GM12801 (cell line): ENCODE results near the gene ADRM1.

Experiments used
- TF ChIP-seq, protein P1 (sequence below): IDR thresholded peaks from one replicate; pipeline ENCODE4 v1.5.1; 2011; ENCODE audit warnings: control low read depth; ENCODE audit not compliant: insufficient read length; ENCODE audit errors: extremely low read depth

Gene ADRM1

DNA sequence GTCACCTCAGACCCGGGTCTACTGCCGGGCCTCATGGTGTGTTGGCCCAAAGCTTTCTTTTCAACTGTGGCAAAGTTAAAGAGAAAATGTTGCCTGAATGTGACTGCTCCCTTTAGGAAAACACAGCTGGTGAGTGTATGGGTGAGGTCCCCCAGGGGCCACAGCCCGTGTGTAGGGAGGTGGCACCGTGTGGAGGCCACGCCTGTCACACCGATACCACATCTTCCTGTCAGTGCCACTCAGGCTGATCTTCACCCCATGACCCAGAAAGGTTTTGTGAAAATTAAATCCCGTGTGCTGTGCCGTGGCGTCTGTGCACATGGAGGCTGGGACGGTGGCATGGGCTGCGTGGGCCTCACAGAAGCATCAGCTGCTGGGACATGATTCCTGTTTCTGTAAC lies 10.7 kb upstream of the ADRM1 start:
- TF ChIP-seq, protein P1, sequence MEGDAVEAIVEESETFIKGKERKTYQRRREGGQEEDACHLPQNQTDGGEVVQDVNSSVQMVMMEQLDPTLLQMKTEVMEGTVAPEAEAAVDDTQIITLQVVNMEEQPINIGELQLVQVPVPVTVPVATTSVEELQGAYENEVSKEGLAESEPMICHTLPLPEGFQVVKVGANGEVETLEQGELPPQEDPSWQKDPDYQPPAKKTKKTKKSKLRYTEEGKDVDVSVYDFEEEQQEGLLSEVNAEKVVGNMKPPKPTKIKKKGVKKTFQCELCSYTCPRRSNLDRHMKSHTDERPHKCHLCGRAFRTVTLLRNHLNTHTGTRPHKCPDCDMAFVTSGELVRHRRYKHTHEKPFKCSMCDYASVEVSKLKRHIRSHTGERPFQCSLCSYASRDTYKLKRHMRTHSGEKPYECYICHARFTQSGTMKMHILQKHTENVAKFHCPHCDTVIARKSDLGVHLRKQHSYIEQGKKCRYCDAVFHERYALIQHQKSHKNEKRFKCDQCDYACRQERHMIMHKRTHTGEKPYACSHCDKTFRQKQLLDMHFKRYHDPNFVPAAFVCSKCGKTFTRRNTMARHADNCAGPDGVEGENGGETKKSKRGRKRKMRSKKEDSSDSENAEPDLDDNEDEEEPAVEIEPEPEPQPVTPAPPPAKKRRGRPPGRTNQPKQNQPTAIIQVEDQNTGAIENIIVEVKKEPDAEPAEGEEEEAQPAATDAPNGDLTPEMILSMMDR = no peak

DNA sequence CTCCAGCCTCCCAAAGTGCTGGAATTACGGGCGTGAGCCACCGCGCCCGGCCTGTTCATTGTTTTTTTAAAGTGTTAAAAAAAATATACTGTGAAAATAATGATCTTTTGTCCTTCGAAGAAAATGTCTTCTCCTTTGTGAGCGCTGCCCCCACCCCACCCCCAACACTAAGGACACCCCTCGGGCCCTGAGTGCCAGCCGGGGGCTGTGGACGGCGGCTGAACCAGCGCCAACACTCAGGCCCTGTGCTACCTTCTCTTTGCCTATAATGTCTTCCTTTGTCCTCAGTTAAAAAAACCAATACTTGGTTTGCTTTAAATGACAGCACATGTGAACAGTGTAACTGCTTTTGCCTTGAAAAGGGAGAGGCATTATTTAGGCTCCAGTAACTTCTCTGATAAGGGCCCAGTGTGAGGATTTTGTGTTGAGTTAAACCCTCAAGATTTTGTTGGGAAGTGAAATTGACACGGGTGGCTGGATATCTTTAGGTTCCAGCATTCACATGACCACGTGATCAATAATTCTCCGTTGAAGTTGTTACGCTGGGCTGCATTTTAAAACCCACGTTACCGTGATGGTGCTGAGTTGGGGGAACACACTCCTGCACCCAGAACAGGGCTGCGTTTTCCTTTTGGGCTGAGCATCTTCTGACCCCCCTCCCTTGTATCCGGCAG lies 9.5 kb upstream of the ADRM1 start:
- TF ChIP-seq, protein P1 = no peak

DNA sequence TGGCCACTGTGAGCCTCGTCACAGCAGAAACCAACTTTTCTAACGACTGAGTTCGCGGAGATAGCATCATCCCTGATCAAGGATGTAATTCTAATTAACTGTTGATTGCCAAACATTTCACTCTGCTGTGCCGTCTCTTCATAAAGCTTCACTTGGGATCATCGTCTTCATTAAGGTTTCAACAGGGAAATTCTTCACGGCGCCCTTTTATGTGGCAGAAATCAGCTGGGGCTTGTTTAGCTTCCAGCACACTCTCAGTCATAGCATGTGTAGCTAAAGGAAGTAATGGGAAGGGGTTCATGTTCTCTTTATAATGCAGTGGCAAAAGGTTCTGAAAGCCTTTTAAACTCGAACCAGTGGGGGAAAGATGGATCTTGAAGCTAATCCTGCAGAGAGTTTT lies 8.9 kb upstream of the ADRM1 start:
- TF ChIP-seq, protein P1 = no peak

DNA sequence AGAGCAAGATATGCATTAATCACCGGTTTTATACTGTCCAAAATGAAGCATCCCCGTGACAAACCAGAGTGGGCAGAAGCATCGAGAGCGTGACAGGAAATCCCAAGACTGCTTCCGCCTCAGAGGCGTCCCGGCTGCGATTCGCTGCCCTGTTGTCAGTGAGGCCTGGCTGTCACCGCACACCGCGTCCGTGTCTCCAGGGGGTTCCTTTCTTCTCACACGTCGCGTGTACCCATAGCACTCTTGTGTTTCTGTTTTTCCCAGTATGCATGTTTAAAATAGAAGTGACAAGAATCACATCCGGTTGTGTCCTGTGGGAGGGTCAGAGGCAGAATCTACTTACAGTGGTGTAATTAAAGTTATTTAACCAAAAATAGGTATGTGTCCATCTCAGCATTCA lies 8.3 kb upstream of the ADRM1 start:
- TF ChIP-seq, protein P1 = no peak

DNA sequence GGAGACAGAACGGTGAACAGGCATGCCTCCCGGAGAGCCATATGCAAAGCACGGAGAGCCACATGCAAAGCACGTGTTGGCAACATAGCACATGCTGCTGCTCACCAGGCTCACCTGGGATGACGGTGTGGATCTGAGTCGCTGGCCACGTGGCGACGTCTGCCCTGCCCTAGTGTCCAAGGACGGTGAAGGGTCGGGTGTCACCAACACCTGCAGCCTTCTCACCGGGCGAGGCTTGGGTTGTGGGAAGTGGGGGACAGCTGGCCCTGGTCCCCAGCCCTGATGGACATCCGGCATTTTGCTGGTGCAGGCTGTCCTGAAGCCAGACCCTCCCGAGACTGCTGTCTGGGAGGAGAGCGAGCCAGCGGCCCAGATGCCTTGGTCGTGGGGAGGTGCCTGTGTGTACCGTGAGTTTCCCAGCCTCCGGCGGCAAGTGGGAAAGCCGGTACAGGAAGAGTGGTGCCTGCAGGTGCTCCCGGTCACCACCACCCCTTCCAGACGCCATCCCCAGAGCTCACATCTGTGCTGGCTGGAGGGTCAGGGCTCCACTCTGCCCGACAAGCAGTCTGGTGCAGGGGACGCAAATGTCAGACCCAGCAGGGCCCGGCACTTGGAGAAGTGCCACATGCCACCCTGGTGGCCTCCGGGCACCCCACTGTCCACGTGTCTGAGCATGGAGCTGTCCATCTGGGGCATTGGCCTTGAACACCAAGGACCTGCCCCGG lies 5.9 kb upstream of the ADRM1 start:
- TF ChIP-seq, protein P1 = no peak

DNA sequence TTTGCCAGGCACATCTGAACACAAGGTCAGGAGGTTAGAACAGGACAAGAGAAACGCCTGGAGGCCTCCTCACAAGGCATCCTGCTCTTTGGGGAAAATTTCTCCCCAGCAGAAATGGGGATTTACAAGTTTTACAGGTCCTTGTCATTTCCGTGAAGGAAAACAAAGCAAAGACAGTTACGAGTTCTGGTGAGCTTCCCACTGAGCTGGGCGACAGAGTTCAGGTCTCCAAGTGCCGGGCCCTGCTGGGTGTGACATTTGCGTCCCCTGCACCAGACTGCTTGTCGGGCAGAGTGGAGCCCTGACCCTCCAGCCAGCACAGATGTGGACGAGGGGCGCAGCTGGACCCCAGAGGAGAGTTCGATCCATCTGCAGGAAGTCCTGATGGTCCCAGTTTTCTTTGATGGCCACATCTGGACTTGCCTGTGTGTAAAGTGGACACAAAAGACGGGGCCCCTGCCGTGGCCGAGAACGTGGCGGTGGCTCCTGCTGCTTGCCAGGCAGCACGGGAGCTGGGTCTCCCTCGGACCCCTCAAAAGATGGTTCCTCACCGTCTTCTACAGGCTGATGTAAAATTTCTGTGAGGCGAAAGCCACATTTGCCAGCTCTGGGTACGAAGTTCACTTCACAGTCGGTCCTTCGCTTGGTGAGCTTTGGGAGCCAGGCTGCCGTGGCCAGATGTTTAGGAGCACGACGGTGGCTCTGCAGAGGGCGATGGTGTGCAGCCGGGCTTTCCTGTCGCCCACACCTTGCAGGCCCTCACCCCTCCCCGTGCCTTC lies 5.2 kb upstream of the ADRM1 start:
- TF ChIP-seq, protein P1 = no peak

DNA sequence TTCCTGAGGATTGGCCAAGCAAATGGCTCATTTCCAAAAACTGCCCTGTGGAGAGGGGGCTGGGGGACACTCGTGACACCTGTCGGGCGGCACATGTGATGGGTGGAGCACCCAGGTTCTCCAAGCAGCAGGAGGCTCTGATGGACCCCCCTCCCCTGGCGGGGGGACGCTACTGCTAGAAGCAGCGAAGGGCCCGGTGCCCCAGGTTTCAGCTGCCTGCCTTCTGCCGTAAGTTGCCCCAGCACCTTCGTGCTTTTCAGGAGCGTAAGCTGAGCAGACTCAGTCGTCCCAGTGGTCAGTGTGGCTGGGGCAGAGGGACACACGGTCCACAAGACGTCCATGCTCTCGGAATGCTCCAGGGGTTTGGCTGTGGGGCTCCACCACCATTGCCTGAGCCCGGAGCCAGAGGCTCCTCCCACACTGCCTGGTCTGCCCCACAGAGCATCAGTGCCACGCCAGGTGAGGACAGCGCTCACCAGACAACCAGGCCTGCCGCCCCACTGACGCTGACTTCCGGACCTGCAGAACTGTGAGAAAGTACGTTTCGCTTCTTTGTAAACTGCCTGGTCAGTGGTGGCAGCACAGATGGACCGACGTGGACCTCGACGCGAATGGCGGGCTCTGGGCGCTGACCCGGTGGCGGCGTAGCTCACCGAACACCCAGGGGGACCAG lies 4.1 kb upstream of the ADRM1 start:
- TF ChIP-seq, protein P1 = no peak
